Spleen (tissue), 11 donors: ENCODE results near the gene USP34. TPM values are rescaled to one million over a fixed set of nuclear protein-coding genes. Genes with fewer than 3 reads are reported as not detected.

Source experiments
- DNase-seq: peaks from one replicate; pipeline ENCODE4 v3.0.0-alpha.2; 2020
- H3K27ac ChIP-seq, 8 donors: fragments of 200-600 bp; sonication (generic) in 7 of 8; 1 replicate in 4 of 8; 2 replicates in 4 of 8; pipeline versions ENCODE4 v1.5.0 to v1.8.0; 2016 to 2021; ENCODE audit warnings: inconsistent platforms in 4 of 8, mild to moderate bottlenecking in 4 of 8, moderate library complexity in 1 of 8
- H3K27me3 ChIP-seq, 7 donors: fragments of 200-600 bp; sonication (generic) in 6 of 7; replicated peaks in 1 of 7; 1 replicate in 4 of 7; 2 replicates in 3 of 7; pipeline versions ENCODE4 v1.5.0 to v1.8.0; 2016 to 2021; ENCODE audit warnings: inconsistent platforms in 3 of 7, mild to moderate bottlenecking in 1 of 7
- H3K36me3 ChIP-seq, 6 donors: fragments of 200-600 bp; sonication (generic) in 5 of 6; 1 replicate in 4 of 6; 2 replicates in 2 of 6; pipeline versions ENCODE4 v1.5.0 to v1.8.0; 2016 to 2021; ENCODE audit warnings: inconsistent platforms in 2 of 6
- H3K4me1 ChIP-seq, 6 donors: fragments of 200-600 bp; sonication (generic) in 5 of 6; 1 replicate in 3 of 6; 2 replicates in 3 of 6; pipeline versions ENCODE4 v1.5.0 to v1.8.0; 2016 to 2021; ENCODE audit warnings: inconsistent platforms in 3 of 6
- H3K4me3 ChIP-seq, 8 donors: fragments of 200-600 bp; sonication (generic) in 7 of 8; 1 replicate in 4 of 8; 2 replicates in 4 of 8; pipeline versions ENCODE4 v1.5.0 to v1.8.0; 2016 to 2021; ENCODE audit warnings: inconsistent platforms in 4 of 8, mild to moderate bottlenecking in 4 of 8, moderate library complexity in 2 of 8
- H3K9me3 ChIP-seq, 8 donors: fragments of 200-600 bp; sonication (generic) in 7 of 8; 1 replicate in 4 of 8; 2 replicates in 4 of 8; pipeline versions ENCODE4 v1.5.0 to v1.8.0; 2016 to 2021; ENCODE audit warnings: inconsistent platforms in 4 of 8
- POLR2A ChIP-seq, 3 donors: fragments of 450-650 bp; IDR thresholded peaks; one replicate each; pipeline ENCODE4 v1.5.1; 2017; ENCODE audit warnings: antibody characterized with exemption in 3 of 3, mild to moderate bottlenecking in 1 of 3
- POLR2AphosphoS5 ChIP-seq, 3 donors: sonication (generic); formaldehyde crosslinking; IDR thresholded peaks; one replicate each; pipeline ENCODE4 v1.5.1; 2017; ENCODE audit warnings: antibody characterized with exemption in 3 of 3
- WGBS, 5 donors: extraction: QIAGEN DNeasy Blood & Tissue Kit in 3 of 5; methylation state at CpG; one replicate each; pipeline versions ENCODE4 v1.1.5 to v1.1.7; 2013 to 2018; 5-methylcytosine and 5-hydroxymethylcytosine counted together
- intact Hi-C: fragments of 100-400 bp; cut with DNase I; formaldehyde crosslinking; loops from one replicate; pipeline ENCODE4 v1.15.0; 2023; ENCODE audit warnings: low total_unique reads
- polyA plus RNA-seq, 3 donors: library from polyadenylated mRNA; stranded (reverse); fragments of 200-250 nt; gene quantifications; one replicate each; pipeline ENCODE4 v1.2.1, GENCODE V29; 2013
- total RNA-seq, 7 donors: library from RNA; depleted of rRNA in 3 of 7; stranded (reverse); fragments of >200 nt in 3 of 7; fragmentation: NEBNext Ultra II Directional in 4 of 7; extraction: Animal tissue kit (Norgen Biotek cat#: 25700) in 4 of 7; gene quantifications; one replicate each; pipeline versions ENCODE4 v1.1.0 to v1.2.1, GENCODE V29; 2016 to 2021
- TF ChIP-seq, protein P1 (sequence below), 11 experiments: fragments of 200-600 bp in 7 of 11; fragments of 450-650 bp in 4 of 11; sonication (generic) in 4 of 11; IDR thresholded peaks in 8 of 11; conservative IDR thresholded peaks in 3 of 11; 1 replicate in 7 of 11; 2 replicates in 4 of 11; pipeline versions ENCODE4 v1.4.0 to v1.8.0; 2016 to 2021; ENCODE audit warnings: antibody characterized with exemption in 11 of 11, inconsistent platforms in 4 of 11, mild to moderate bottlenecking in 1 of 11
- donor health status: healthy with polysubstance abuse.
- donor health status: DM: no; HTN: no; CAD: no; lungs with moderate emphysema.
- donor health status: DM: no; HTN: no; CAD: no.
- donor health status: Bipolar disorder and iron deficiency.
- donor health status: healthy.
- donor health status: DM: no; HTN: no; CAD: no.
- donor health status: DM: yes; HTN: yes; CAD: no.

USP34 gene
- total and polyA plus RNA-seq, 10 donors: 52.1 to 222 (median 142) TPM

DNA sequence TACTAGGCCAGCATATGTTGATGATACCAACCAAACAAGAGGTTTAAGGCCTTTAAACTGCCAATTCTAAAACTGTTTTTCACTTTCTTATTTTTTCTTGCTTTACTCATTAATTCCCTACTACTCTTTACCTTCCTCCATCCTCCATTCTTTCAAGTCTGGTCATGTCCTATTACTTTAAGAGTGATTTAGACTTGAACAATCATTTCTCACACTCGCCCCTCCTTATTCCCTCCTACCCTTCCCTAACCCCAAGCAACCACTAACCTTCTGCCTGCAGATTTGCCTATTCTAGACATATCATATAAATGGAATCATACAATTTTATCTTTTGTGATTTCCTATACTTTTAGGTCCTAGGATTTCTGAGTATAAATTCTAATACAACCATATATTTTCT, 127.7 kb downstream of the USP34 start:
- Histone ChIP-seq H3K27me3 (no peaks in the 10 kb centered on the region), H3K27ac (no peak overlapping the region), H3K36me3 (peaks cover 3 to 100% (median 69%) of the 10 kb centered on the region in 6 donors), H3K4me1 (no peaks in the 10 kb centered on the region), H3K9me3 (no peaks in the 10 kb centered on the region), H3K4me3 (no peak overlapping the region)
- WGBS, 5 donors: 89 to 100% (median 98%) methylated on average over 1 of the region's 1 CpG
- intact Hi-C loops: no loop called here
- TF ChIP-seq, protein P1, sequence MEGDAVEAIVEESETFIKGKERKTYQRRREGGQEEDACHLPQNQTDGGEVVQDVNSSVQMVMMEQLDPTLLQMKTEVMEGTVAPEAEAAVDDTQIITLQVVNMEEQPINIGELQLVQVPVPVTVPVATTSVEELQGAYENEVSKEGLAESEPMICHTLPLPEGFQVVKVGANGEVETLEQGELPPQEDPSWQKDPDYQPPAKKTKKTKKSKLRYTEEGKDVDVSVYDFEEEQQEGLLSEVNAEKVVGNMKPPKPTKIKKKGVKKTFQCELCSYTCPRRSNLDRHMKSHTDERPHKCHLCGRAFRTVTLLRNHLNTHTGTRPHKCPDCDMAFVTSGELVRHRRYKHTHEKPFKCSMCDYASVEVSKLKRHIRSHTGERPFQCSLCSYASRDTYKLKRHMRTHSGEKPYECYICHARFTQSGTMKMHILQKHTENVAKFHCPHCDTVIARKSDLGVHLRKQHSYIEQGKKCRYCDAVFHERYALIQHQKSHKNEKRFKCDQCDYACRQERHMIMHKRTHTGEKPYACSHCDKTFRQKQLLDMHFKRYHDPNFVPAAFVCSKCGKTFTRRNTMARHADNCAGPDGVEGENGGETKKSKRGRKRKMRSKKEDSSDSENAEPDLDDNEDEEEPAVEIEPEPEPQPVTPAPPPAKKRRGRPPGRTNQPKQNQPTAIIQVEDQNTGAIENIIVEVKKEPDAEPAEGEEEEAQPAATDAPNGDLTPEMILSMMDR (IDR thresholded peaks at IDR 0.05 in 8 of 11, conservative IDR thresholded peaks at IDR 0.05 in 3 of 11): no peak
- no peak for TF ChIP-seq POLR2A (IDR thresholded peaks at IDR 0.05)
- TF ChIP-seq POLR2AphosphoS5 (IDR thresholded peaks at IDR 0.05): no peak
- DNase-seq: no peak

- peaks cover 0 to 100% (median 53%) of the 10 kb centered on the region in 6 donors for H3K36me3 ChIP-seq
- no peaks in the 10 kb centered on the region for H3K9me3 ChIP-seq
- WGBS, 5 donors: 85 to 95% (median 87%) methylated on average over 2 of the region's 2 CpGs
Observed at GRCh38 chr2:61340242-61340641, 130.6 kb downstream of the USP34 start.

DNA sequence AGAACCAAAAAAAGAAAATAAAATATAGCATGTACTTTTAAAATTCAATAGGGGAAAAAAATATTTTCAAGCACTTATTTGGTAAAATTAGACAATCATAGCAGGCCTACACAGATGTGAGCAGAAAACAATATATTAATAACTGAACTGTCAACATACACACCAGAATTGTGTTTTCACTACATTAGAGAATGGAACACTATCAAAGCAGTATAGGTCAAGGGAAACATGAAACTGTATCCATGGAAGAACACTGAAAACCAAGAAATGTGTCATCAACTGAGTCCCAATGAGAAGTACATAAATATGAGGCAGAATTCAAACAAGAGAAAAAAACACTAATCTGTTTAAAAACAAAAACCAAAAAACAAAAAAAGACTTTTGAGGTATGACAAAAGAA, 132.4 kb downstream of the USP34 start:
- peaks cover 0 to 89% (median 44%) of the 10 kb centered on the region in 6 donors for H3K36me3 ChIP-seq
- TF ChIP-seq, protein P1 (IDR thresholded peaks at IDR 0.05 in 8 of 11, conservative IDR thresholded peaks at IDR 0.05 in 3 of 11): no peak
- no peak for TF ChIP-seq POLR2A (IDR thresholded peaks at IDR 0.05)
- no peak for TF ChIP-seq POLR2AphosphoS5 (IDR thresholded peaks at IDR 0.05)
- no peaks in the 10 kb centered on the region for H3K27me3 ChIP-seq
- no peak overlapping the region for H3K27ac ChIP-seq
- no peak for DNase-seq
- H3K9me3 ChIP-seq: no peaks in the 10 kb centered on the region
- H3K4me1 ChIP-seq: no peaks in the 10 kb centered on the region
- intact Hi-C loops: no loop called here
- no peak overlapping the region for H3K4me3 ChIP-seq

More at GRCh38 chr2:61340242-61340641, 130.6 kb downstream of the USP34 start:
- H3K4me3 ChIP-seq: no peak overlapping the region
- TF ChIP-seq POLR2A (IDR thresholded peaks at IDR 0.05) (no peak), POLR2AphosphoS5 (IDR thresholded peaks at IDR 0.05) (no peak)
- TF ChIP-seq, protein P1 (IDR thresholded peaks at IDR 0.05 in 8 of 11, conservative IDR thresholded peaks at IDR 0.05 in 3 of 11): no peak
- no peaks in the 10 kb centered on the region for H3K27me3 ChIP-seq
- H3K4me1 ChIP-seq: no peaks in the 10 kb centered on the region
- intact Hi-C loops: no loop called here
- H3K27ac ChIP-seq: no peak overlapping the region
- no peak for DNase-seq

DNA sequence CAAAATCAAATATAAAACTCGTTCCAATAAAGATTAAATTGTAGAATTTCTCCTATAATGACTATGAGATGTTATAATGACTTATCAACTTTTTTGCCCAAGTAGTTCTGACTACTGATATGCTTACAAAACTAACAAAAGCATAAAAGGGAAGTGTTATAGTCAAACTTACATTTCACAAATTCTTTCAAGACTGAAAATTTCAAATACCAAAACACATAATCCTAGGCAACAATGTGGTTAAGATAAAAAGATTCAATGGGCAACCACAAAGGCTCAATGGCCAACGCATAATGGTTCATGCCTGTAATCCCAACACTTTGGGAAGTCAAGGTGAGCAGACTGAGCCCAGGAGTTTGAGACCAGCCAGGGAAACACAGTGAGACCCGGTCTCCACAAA, 135.7 kb downstream of the USP34 start:
- WGBS, 5 donors: 89 to 96% (median 90%) methylated on average over 3 of the region's 3 CpGs
- Histone ChIP-seq H3K4me3 (no peak overlapping the region), H3K27me3 (no peaks in the 10 kb centered on the region), H3K36me3 (peaks cover 0 to 89% (median 48%) of the 10 kb centered on the region in 6 donors), H3K4me1 (no peaks in the 10 kb centered on the region), H3K9me3 (no peaks in the 10 kb centered on the region), H3K27ac (peak overlapping the region in 2 of 8 donors; percentile 2 to 3)
- DNase-seq: no peak
- intact Hi-C loops: no loop called here
- TF ChIP-seq POLR2AphosphoS5 (IDR thresholded peaks at IDR 0.05) (no peak), POLR2A (IDR thresholded peaks at IDR 0.05) (no peak)
- TF ChIP-seq, protein P1 (IDR thresholded peaks at IDR 0.05 in 8 of 11, conservative IDR thresholded peaks at IDR 0.05 in 3 of 11): no peak
